Chondrocyte (in vitro differentiated cells): Measurements from ENCODE around the gene CDX1. TPM values are rescaled to one million over a fixed set of nuclear protein-coding genes. Genes with fewer than 3 reads are reported as not detected.

Experiments
- DNase-seq: peaks from one replicate; pipeline ENCODE4 v3.0.0; 2021; ENCODE audit warnings: mixed read lengths, low spot score
- H3K27ac Mint-ChIP-seq: one replicate; pipeline ENCODE4 v1.8.0; 2021; ENCODE audit warnings: mild to moderate bottlenecking, moderate library complexity, mixed read lengths; ENCODE audit not compliant: unreplicated experiment
- H3K27me3 Mint-ChIP-seq: 2 replicates; pipeline ENCODE4 v1.8.0; 2021; ENCODE audit warnings: low read depth, mixed read lengths
- H3K36me3 Mint-ChIP-seq: 2 replicates; pipeline ENCODE4 v1.8.0; 2021; ENCODE audit warnings: low read depth, mixed read lengths
- H3K4me1 Mint-ChIP-seq: 2 replicates; pipeline ENCODE4 v1.8.0; 2021; ENCODE audit warnings: low read depth, mild to moderate bottlenecking, mixed read lengths
- H3K4me3 Mint-ChIP-seq: one replicate; pipeline ENCODE4 v1.8.0; 2021; ENCODE audit warnings: mild to moderate bottlenecking, moderate library complexity, mixed read lengths; ENCODE audit not compliant: unreplicated experiment
- H3K9me3 Mint-ChIP-seq: 2 replicates; pipeline ENCODE4 v1.8.0; 2021; ENCODE audit warnings: low read depth, mixed read lengths
- total RNA-seq: library from RNA; stranded (reverse); gene quantifications from 3 replicates; pipeline ENCODE4 v1.2.1, GENCODE V29; 2021
- TF ChIP-seq, protein P1 (sequence below): fragments of 200-600 bp; sonication (generic); IDR thresholded peaks from 2 replicates; pipeline ENCODE4 v1.5.0; 2021; ENCODE audit warnings: antibody characterized with exemption, mild to moderate bottlenecking, moderate library complexity

Gene CDX1
- total RNA-seq, 1 donor from 2014 or later = 0.57 TPM

DNA sequence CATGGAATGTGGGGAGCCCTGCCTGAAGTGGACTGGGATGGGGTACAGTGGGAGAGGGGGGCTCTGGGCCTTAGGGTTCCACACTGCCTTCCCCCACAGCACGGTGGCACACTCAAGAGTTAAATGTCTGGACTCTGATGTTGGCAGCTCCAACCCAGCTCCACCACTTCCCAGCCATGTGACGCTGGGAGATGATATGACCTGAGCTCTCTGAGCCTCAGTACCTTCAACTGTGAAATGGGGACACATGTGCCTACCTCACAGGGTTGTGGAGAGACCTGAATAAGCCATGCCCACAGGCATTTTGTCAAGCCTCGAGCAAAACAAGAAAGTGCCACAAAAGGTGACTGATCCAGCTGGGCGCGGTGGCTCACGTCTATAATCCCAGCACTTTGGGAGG lies 7.5 kb upstream of the CDX1 start:
- Mint-ChIP-seq H3K9me3 (no peaks in the 10 kb centered on the region), H3K27me3 (no peaks in the 10 kb centered on the region), H3K36me3 (peaks cover 5% of the 10 kb centered on the region), H3K4me3 (no peak overlapping the region), H3K4me1 (peaks cover 70% of the 10 kb centered on the region), H3K27ac (peak overlapping the region; percentile 86)
- TF ChIP-seq, protein P1, sequence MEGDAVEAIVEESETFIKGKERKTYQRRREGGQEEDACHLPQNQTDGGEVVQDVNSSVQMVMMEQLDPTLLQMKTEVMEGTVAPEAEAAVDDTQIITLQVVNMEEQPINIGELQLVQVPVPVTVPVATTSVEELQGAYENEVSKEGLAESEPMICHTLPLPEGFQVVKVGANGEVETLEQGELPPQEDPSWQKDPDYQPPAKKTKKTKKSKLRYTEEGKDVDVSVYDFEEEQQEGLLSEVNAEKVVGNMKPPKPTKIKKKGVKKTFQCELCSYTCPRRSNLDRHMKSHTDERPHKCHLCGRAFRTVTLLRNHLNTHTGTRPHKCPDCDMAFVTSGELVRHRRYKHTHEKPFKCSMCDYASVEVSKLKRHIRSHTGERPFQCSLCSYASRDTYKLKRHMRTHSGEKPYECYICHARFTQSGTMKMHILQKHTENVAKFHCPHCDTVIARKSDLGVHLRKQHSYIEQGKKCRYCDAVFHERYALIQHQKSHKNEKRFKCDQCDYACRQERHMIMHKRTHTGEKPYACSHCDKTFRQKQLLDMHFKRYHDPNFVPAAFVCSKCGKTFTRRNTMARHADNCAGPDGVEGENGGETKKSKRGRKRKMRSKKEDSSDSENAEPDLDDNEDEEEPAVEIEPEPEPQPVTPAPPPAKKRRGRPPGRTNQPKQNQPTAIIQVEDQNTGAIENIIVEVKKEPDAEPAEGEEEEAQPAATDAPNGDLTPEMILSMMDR = no peak
- DNase-seq = no peak

GRCh38 chr5:150159741-150160179 lies 6.8 kb upstream of the CDX1 start:
- peaks cover 72% of the 10 kb centered on the region for H3K4me1 Mint-ChIP-seq
- peak overlapping the region; percentile 82 for H3K27ac Mint-ChIP-seq
- no peaks in the 10 kb centered on the region for H3K9me3 Mint-ChIP-seq
- TF ChIP-seq, protein P1 = no peak
- no peaks in the 10 kb centered on the region for H3K27me3 Mint-ChIP-seq
- no peak overlapping the region for H3K4me3 Mint-ChIP-seq
- no peak for DNase-seq
- peaks cover 2% of the 10 kb centered on the region for H3K36me3 Mint-ChIP-seq

DNA sequence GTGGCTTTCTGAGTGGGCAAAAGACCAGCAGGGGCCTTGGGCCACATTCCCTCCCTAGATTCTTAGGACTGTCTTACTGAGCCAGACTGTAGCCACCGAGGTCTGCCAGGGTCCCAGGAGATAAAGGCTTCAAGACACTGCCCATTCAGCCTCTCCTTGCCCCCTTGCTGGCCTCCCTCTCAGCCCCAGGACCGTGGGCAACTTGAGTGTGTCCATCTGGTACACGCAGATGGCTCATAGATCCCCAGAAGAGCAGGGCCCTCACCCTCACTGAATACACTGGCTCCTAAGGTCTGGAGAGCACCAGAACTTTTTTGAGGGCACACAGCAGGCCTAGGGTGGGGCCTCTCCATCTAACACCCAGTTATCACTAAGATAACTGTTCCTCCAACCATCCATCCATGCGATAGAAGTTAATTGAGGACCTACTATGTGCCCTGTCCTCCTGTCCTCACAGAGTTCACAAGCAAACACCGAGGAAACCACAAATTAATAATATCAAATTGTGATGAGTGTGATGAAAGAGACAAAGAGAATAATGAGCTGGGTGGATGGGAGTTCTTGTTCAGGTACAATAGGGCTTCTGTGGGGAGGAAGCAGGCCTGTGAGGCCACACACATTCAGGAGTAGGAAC lies 6.0 kb upstream of the CDX1 start:
- TF ChIP-seq, protein P1 = no peak
- peak overlapping the region; percentile 82 for H3K27ac Mint-ChIP-seq
- H3K9me3 Mint-ChIP-seq = no peaks in the 10 kb centered on the region
- peaks cover 73% of the 10 kb centered on the region for H3K4me1 Mint-ChIP-seq
- H3K4me3 Mint-ChIP-seq = no peak overlapping the region
- DNase-seq = no peak
- no peaks in the 10 kb centered on the region for H3K27me3 Mint-ChIP-seq
- H3K36me3 Mint-ChIP-seq = no peaks in the 10 kb centered on the region

- Mint-ChIP-seq H3K36me3 (no peaks in the 10 kb centered on the region), H3K27me3 (no peaks in the 10 kb centered on the region), H3K4me3 (no peak overlapping the region), H3K4me1 (peaks cover 64% of the 10 kb centered on the region), H3K9me3 (no peaks in the 10 kb centered on the region), H3K27ac (peak overlapping the region; percentile 54)
- DNase-seq = no peak
- TF ChIP-seq, protein P1 = peak; percentile 89
These were observed 5.1 kb upstream of the CDX1 start for GRCh38 chr5:150161242-150162141.

GRCh38 chr5:150162142-150162513 lies 4.5 kb upstream of the CDX1 start:
- no peak for DNase-seq
- Mint-ChIP-seq H3K4me3 (no peak overlapping the region), H3K27ac (no peak overlapping the region), H3K27me3 (no peaks in the 10 kb centered on the region), H3K4me1 (peaks cover 59% of the 10 kb centered on the region), H3K36me3 (no peaks in the 10 kb centered on the region), H3K9me3 (no peaks in the 10 kb centered on the region)
- TF ChIP-seq, protein P1 = no peak
